Ishikawa (cell line): Measurements from ENCODE around the gene PDE8A.

ENCODE experiments used
- CEBPB ChIP-seq: IDR thresholded peaks from 2 replicates; pipeline ENCODE4 v1.6.1; 2012
- CREB1 ChIP-seq: IDR thresholded peaks from 2 replicates; pipeline ENCODE4 v1.6.1; 2012; ENCODE audit warnings: low read depth
- EGR1 ChIP-seq: IDR thresholded peaks from 2 replicates; pipeline ENCODE4 v1.6.1; 2012
- EP300 ChIP-seq: IDR thresholded peaks from 2 replicates; pipeline ENCODE4 v1.6.1; 2012; ENCODE audit warnings: borderline replicate concordance
- FOXM1 ChIP-seq: IDR thresholded peaks from 2 replicates; pipeline ENCODE4 v1.6.1; 2012; ENCODE audit warnings: low read depth, borderline replicate concordance
- NFIC ChIP-seq: IDR thresholded peaks from 2 replicates; pipeline ENCODE4 v1.6.1; 2012
- RAD21 ChIP-seq: IDR thresholded peaks from 2 replicates; pipeline ENCODE4 v1.6.1; 2012; ENCODE audit warnings: low read depth
- REST ChIP-seq: IDR thresholded peaks from 2 replicates; pipeline ENCODE4 v1.6.1; 2012; ENCODE audit warnings: low read depth, mild to moderate bottlenecking
- TAF1 ChIP-seq: IDR thresholded peaks from 2 replicates; pipeline ENCODE4 v1.6.1; 2012; ENCODE audit warnings: low read depth, mild to moderate bottlenecking
- TCF12 ChIP-seq: IDR thresholded peaks from 2 replicates; pipeline ENCODE4 v1.6.1; 2012; ENCODE audit warnings: low read depth
- TEAD4 ChIP-seq: IDR thresholded peaks from 2 replicates; pipeline ENCODE4 v1.6.1; 2012
- YY1 ChIP-seq: IDR thresholded peaks from 2 replicates; pipeline ENCODE4 v1.6.1; 2012; ENCODE audit warnings: low read depth
- ZBTB7A ChIP-seq: IDR thresholded peaks from 2 replicates; pipeline ENCODE4 v1.6.1; 2012; ENCODE audit warnings: low read depth
- TF ChIP-seq, protein P1 (sequence below): IDR thresholded peaks from 2 replicates; pipeline ENCODE4 v1.6.1; 2012
- TF ChIP-seq, protein P2 (sequence below): IDR thresholded peaks from 2 replicates; pipeline ENCODE4 v1.6.1; 2012

Gene PDE8A

GRCh38 chr15:85030301-85030929, 48.8 kb downstream of the PDE8A start:
- no peak for TF ChIP-seq EGR1
- TF ChIP-seq ZBTB7A = no peak
- TF ChIP-seq FOXM1 = no peak
- no peak for TF ChIP-seq CREB1
- TF ChIP-seq TEAD4 = no peak
- TF ChIP-seq RAD21 = no peak
- no peak for TF ChIP-seq TCF12
- no peak for TF ChIP-seq NFIC
- TF ChIP-seq YY1 = no peak

DNA sequence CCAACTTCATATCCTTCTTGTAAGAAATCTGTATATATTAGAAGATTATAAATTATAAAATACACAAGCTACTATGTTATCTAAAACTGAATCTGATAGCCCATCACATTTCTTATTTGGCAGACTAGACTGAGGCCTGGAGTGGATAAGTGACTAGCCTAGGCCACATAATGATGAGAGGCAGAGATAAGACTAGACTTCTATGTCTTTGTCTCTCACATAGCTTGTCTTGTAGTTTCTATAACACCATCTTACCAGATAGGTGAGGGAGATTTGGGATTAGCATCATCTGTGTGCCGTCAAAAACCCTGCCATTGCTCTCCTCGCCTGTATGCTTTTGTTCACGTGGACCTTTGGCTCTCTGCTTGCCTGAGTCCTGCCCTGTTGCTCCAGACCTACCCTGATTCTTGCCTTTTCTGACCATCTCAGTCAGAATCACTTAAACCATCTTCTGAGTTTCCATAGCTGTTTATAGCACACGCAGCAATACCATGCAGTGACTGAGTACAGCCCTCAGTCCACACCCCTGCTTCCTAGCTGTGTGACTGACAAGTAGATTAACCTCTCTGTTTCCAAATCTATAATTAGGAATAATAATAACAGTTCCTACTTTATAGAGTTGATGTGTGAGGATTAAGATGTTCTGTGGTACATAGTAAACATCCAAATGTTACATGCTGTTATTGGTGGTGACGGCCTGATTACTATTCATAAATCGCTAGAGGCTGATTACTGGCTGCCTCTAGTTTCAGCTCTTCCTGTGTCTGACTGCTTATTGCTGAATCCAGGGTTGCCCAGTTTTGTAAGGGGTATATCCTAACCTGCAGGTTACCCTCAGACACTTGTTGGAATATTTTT, 49.7 kb downstream of the PDE8A start:
- TF ChIP-seq YY1 (no peak), EP300 (no peak), NFIC (no peak), CREB1 (no peak), CEBPB (no peak), TCF12 (no peak), FOXM1 (no peak), ZBTB7A (no peak), EGR1 (no peak)
- TF ChIP-seq, protein P1, sequence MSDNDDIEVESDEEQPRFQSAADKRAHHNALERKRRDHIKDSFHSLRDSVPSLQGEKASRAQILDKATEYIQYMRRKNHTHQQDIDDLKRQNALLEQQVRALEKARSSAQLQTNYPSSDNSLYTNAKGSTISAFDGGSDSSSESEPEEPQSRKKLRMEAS = no peak
- TF ChIP-seq, protein P2, sequence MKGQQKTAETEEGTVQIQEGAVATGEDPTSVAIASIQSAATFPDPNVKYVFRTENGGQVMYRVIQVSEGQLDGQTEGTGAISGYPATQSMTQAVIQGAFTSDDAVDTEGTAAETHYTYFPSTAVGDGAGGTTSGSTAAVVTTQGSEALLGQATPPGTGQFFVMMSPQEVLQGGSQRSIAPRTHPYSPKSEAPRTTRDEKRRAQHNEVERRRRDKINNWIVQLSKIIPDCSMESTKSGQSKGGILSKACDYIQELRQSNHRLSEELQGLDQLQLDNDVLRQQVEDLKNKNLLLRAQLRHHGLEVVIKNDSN = no peak

- no peak for TF ChIP-seq RAD21
- TF ChIP-seq FOXM1 = no peak
- no peak for TF ChIP-seq YY1
- TF ChIP-seq, protein P2 = no peak
- no peak for TF ChIP-seq REST
- no peak for TF ChIP-seq TCF12
These were observed 50.4 kb downstream of the PDE8A start for GRCh38 chr15:85031944-85032558.

- no peak for TF ChIP-seq NFIC
- TF ChIP-seq FOXM1 = no peak
These were observed 51.5 kb downstream of the PDE8A start for GRCh38 chr15:85033148-85033547.

- TF ChIP-seq NFIC (no peak), TAF1 (no peak), TCF12 (no peak), YY1 (no peak), REST (no peak), CEBPB (no peak), FOXM1 (no peak), CREB1 (no peak), EP300 (no peak), RAD21 (no peak), EGR1 (no peak), TEAD4 (no peak), ZBTB7A (no peak)
- TF ChIP-seq, protein P2 = no peak
- TF ChIP-seq, protein P1 = no peak
These were observed 52.6 kb downstream of the PDE8A start for GRCh38 chr15:85034276-85034675.

GRCh38 chr15:85035980-85036379, 54.3 kb downstream of the PDE8A start:
- no peak for TF ChIP-seq RAD21
- TF ChIP-seq FOXM1 = no peak
- no peak for TF ChIP-seq CEBPB
- no peak for TF ChIP-seq EP300
- no peak; the same call in 1 of the 2 replicates for TF ChIP-seq NFIC
- TF ChIP-seq ZBTB7A = no peak
- TF ChIP-seq YY1 = no peak
- TF ChIP-seq EGR1 = no peak
- TF ChIP-seq CREB1 = no peak
